ENCODE results near the gene RBP3. TPM values are rescaled to one million over a fixed set of nuclear protein-coding genes. Genes with fewer than 3 reads are reported as not detected.

Gene RBP3
- polyA plus RNA-seq, 3 donors = not detected

GRCh38 chr10:47378183-47378510 is 30.0 kb downstream of the RBP3 start:
- DNase-seq = no peak
- Mint-ChIP-seq H3K4me3 (no peak overlapping the region), H3K4me1 (peaks cover under 1% of the 10 kb centered on the region), H3K27me3 (ENCODE audit: low read depth in 3 of 3) (peaks cover 29 to 44% (median 33%) of the 10 kb centered on the region in 3 donors), H3K9me3 (no peaks in the 10 kb centered on the region), H3K27ac (no peak overlapping the region), H3K36me3 (no peaks in the 10 kb centered on the region)
- H3K9me3 ChIP-seq (replicated peaks in 1 of 2; ENCODE audit: control insufficient read depth in 1 of 2, insufficient read depth in 1 of 2, low read length in 2 of 2) = no peaks in the 10 kb centered on the region
- no peaks in the 10 kb centered on the region for H3K79me2 ChIP-seq (ENCODE audit: insufficient read depth, low read length)
- H3K4me3 ChIP-seq (replicated peaks in 1 of 3; ENCODE audit: low read depth in 2 of 3, low read length in 3 of 3) = no peak overlapping the region
- no peak overlapping the region for H3K27ac ChIP-seq (ENCODE audit: low read depth in 1 of 2, low read length in 2 of 2)
- TF ChIP-seq CTCF (IDR thresholded peaks at IDR 0.05) = no peak
- H2AFZ ChIP-seq (ENCODE audit: insufficient read depth, low read depth, low read length, poor library complexity, severe bottlenecking) = no peak overlapping the region
- H4K20me1 ChIP-seq (ENCODE audit: insufficient read depth, low read length) = no peaks in the 10 kb centered on the region
- no peak overlapping the region for H3K4me2 ChIP-seq (replicated peaks; ENCODE audit: extremely low read depth, low read length, poor library complexity, severe bottlenecking)
- peaks cover 6 to 14% of the 10 kb centered on the region in 2 donors for H3K27me3 ChIP-seq (ENCODE audit: control insufficient read depth in 2 of 2, insufficient read depth in 2 of 2, low read length in 2 of 2)
- intact Hi-C loops (cut with micrococcal nuclease) = no loop called here
- WGBS (ENCODE audit: insufficient coverage) = 100% methylated on average over 2 of the region's 4 CpGs
- H3K9ac ChIP-seq (ENCODE audit: insufficient read depth, low read length, poor library complexity, severe bottlenecking) = no peak overlapping the region
- H3K36me3 ChIP-seq (replicated peaks in 1 of 2; ENCODE audit: control insufficient read depth in 1 of 2, insufficient read depth in 2 of 2, low read length in 2 of 2) = no peaks in the 10 kb centered on the region
- H3K4me1 ChIP-seq (ENCODE audit: control insufficient read depth in 1 of 2, insufficient read depth in 2 of 2, low read length in 2 of 2) = no peaks in the 10 kb centered on the region

GRCh38 chr10:47378606-47379444 is 30.7 kb downstream of the RBP3 start:
- H3K4me1 Mint-ChIP-seq = peaks cover 5% of the 10 kb centered on the region
- H3K4me1 ChIP-seq (ENCODE audit: control insufficient read depth in 1 of 2, insufficient read depth in 2 of 2, low read length in 2 of 2) = peaks cover under 1 to 3% of the 10 kb centered on the region in 2 donors
- H3K27me3 Mint-ChIP-seq (ENCODE audit: low read depth in 3 of 3) = peaks cover 36 to 50% (median 37%) of the 10 kb centered on the region in 3 donors
- no peak for DNase-seq
- WGBS (ENCODE audit: insufficient coverage) = 82% methylated on average over 9 of the region's 15 CpGs
- no peak overlapping the region for H3K27ac Mint-ChIP-seq
- intact Hi-C loops (cut with micrococcal nuclease) = no loop called here
- H3K36me3 Mint-ChIP-seq = no peaks in the 10 kb centered on the region
- H3K27me3 ChIP-seq (ENCODE audit: control insufficient read depth in 2 of 2, insufficient read depth in 2 of 2, low read length in 2 of 2) = peaks cover 6 to 16% of the 10 kb centered on the region in 2 donors
- H3K36me3 ChIP-seq (replicated peaks in 1 of 2; ENCODE audit: control insufficient read depth in 1 of 2, insufficient read depth in 2 of 2, low read length in 2 of 2) = no peaks in the 10 kb centered on the region
- H3K4me3 Mint-ChIP-seq = no peak overlapping the region
- no peak overlapping the region for H3K4me3 ChIP-seq (replicated peaks in 1 of 3; ENCODE audit: low read depth in 2 of 3, low read length in 3 of 3)
- no peaks in the 10 kb centered on the region for H3K79me2 ChIP-seq (ENCODE audit: insufficient read depth, low read length)
- no peaks in the 10 kb centered on the region for H3K9me3 Mint-ChIP-seq
- H3K4me2 ChIP-seq (replicated peaks; ENCODE audit: extremely low read depth, low read length, poor library complexity, severe bottlenecking) = no peak overlapping the region
- H2AFZ ChIP-seq (ENCODE audit: insufficient read depth, low read depth, low read length, poor library complexity, severe bottlenecking) = no peak overlapping the region
- H4K20me1 ChIP-seq (ENCODE audit: insufficient read depth, low read length) = no peaks in the 10 kb centered on the region
- TF ChIP-seq CTCF (IDR thresholded peaks at IDR 0.05) = no peak
- H3K27ac ChIP-seq (ENCODE audit: low read depth in 1 of 2, low read length in 2 of 2) = no peak overlapping the region
- no peak overlapping the region for H3K9ac ChIP-seq (ENCODE audit: insufficient read depth, low read length, poor library complexity, severe bottlenecking)
- no peaks in the 10 kb centered on the region for H3K9me3 ChIP-seq (replicated peaks in 1 of 2; ENCODE audit: control insufficient read depth in 1 of 2, insufficient read depth in 1 of 2, low read length in 2 of 2)
